ENCODE results near the gene LMOD2. TPM values are rescaled to one million over a fixed set of nuclear protein-coding genes. Genes with fewer than 3 reads are reported as not detected.

The LMOD2 gene
- total and polyA plus RNA-seq, 2 experiments from 2014 or later, result not detected

GRCh38 chr7:123615344-123615743 is 40.3 kb upstream of the LMOD2 start (continued):
- TF ChIP-seq ZNF462 (CRISPR knock-in tag; IDR thresholded peaks at IDR 0.05) (no peak), CREB1 (CRISPR knock-in tag; IDR thresholded peaks at IDR 0.05; ENCODE audit: low read depth) (no peak)

DNA sequence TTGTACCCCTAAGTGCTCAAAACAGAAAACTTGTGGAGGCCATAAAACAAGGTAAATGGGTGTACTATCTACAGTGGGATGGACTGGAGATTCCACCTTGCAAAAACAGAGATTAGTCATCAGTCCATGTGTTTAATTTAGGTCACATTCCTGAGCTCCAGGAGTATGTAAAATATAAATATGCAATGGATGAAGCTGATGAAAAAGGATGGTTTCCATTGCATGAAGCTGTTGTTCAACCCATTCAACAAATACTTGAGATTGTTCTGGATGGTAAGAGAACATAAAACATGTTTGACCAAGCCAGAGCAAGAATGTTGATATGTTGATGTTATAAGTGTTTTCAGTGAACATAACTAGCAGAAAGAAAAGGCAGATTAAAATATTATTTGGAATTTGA is 39.4 kb upstream of the LMOD2 start:
- H3K27ac Mint-ChIP-seq, result no peak overlapping the region
- H3K4me3 Mint-ChIP-seq, result no peak overlapping the region
- Histone ChIP-seq H3F3A (replicated peaks; ENCODE audit: low read depth) (no peaks in the 10 kb centered on the region), H4K20me1 (replicated peaks; ENCODE audit: insufficient read depth) (no peaks in the 10 kb centered on the region), H3K27me3 (ENCODE audit: insufficient read depth) (no peaks in the 10 kb centered on the region), H3K27ac (ENCODE audit: low read depth) (no peak overlapping the region), H3K36me3 (ENCODE audit: insufficient read depth) (no peaks in the 10 kb centered on the region), H3K79me2 (replicated peaks; ENCODE audit: insufficient read depth) (no peaks in the 10 kb centered on the region), H2AFZ (no peak overlapping the region), H3K4me2 (no peak overlapping the region), H3K4me1 (ENCODE audit: insufficient read depth) (no peaks in the 10 kb centered on the region), H3K9me2 (ENCODE audit: insufficient read depth) (no peaks in the 10 kb centered on the region), H3K4me3 (no peak overlapping the region)
- H3K36me3 Mint-ChIP-seq (ENCODE audit: low read depth), result no peaks in the 10 kb centered on the region
- ATAC-seq (no peak), DNase-seq (ENCODE audit: low spot score) (no peak)
- H3K9me3 Mint-ChIP-seq, result no peaks in the 10 kb centered on the region
- no peaks in the 10 kb centered on the region for H3K27me3 Mint-ChIP-seq (ENCODE audit: insufficient read depth, low read depth, poor library complexity)
- no peaks in the 10 kb centered on the region for H3K4me1 Mint-ChIP-seq
- TF ChIP-seq JUNB (IDR thresholded peaks at IDR 0.05; ENCODE audit: unreplicated experiment) (no peak), ZNF331 (CRISPR knock-in tag; IDR thresholded peaks at IDR 0.05; ENCODE audit: low read depth) (no peak), ZNF114 (CRISPR knock-in tag; IDR thresholded peaks at IDR 0.05) (no peak), STAT1 (IDR thresholded peaks at IDR 0.05; ENCODE audit: unreplicated experiment) (no peak), EZH2phosphoT487 (IDR thresholded peaks at IDR 0.05; ENCODE audit: unreplicated experiment) (no peak), ETS1 (IDR thresholded peaks at IDR 0.05) (no peak), CREB1 (CRISPR knock-in tag; IDR thresholded peaks at IDR 0.05; ENCODE audit: low read depth) (no peak), POLR2AphosphoS5 (IDR thresholded peaks at IDR 0.05; ENCODE audit: low read depth) (no peak), EZH2 (IDR thresholded peaks at IDR 0.05; ENCODE audit: low read depth, unreplicated experiment) (no peak)
- TF ChIP-seq, protein P1, sequence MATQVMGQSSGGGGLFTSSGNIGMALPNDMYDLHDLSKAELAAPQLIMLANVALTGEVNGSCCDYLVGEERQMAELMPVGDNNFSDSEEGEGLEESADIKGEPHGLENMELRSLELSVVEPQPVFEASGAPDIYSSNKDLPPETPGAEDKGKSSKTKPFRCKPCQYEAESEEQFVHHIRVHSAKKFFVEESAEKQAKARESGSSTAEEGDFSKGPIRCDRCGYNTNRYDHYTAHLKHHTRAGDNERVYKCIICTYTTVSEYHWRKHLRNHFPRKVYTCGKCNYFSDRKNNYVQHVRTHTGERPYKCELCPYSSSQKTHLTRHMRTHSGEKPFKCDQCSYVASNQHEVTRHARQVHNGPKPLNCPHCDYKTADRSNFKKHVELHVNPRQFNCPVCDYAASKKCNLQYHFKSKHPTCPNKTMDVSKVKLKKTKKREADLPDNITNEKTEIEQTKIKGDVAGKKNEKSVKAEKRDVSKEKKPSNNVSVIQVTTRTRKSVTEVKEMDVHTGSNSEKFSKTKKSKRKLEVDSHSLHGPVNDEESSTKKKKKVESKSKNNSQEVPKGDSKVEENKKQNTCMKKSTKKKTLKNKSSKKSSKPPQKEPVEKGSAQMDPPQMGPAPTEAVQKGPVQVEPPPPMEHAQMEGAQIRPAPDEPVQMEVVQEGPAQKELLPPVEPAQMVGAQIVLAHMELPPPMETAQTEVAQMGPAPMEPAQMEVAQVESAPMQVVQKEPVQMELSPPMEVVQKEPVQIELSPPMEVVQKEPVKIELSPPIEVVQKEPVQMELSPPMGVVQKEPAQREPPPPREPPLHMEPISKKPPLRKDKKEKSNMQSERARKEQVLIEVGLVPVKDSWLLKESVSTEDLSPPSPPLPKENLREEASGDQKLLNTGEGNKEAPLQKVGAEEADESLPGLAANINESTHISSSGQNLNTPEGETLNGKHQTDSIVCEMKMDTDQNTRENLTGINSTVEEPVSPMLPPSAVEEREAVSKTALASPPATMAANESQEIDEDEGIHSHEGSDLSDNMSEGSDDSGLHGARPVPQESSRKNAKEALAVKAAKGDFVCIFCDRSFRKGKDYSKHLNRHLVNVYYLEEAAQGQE (IDR thresholded peaks at IDR 0.05; ENCODE audit: unreplicated experiment), result no peak
- TF ChIP-seq, protein P2, sequence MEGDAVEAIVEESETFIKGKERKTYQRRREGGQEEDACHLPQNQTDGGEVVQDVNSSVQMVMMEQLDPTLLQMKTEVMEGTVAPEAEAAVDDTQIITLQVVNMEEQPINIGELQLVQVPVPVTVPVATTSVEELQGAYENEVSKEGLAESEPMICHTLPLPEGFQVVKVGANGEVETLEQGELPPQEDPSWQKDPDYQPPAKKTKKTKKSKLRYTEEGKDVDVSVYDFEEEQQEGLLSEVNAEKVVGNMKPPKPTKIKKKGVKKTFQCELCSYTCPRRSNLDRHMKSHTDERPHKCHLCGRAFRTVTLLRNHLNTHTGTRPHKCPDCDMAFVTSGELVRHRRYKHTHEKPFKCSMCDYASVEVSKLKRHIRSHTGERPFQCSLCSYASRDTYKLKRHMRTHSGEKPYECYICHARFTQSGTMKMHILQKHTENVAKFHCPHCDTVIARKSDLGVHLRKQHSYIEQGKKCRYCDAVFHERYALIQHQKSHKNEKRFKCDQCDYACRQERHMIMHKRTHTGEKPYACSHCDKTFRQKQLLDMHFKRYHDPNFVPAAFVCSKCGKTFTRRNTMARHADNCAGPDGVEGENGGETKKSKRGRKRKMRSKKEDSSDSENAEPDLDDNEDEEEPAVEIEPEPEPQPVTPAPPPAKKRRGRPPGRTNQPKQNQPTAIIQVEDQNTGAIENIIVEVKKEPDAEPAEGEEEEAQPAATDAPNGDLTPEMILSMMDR (conservative IDR thresholded peaks at IDR 0.05; ENCODE audit: low read depth in 2 of 2), result no peak
